Measurements from ENCODE around the gene MIR17HG. TPM values are rescaled to one million over a fixed set of nuclear protein-coding genes. Genes with fewer than 3 reads are reported as not detected.
"Not testable (repeated sequence)": the region's sequence is repeated elsewhere in the genome, so short reads cannot be mapped to it uniquely, and the experiment has no call there.

Gene MIR17HG
- total RNA-seq, 1 donor = 20.3 TPM

GRCh38 chr13:91323349-91323748, 24.1 kb upstream of the MIR17HG start:
- Histone ChIP-seq H3K4me3 (ENCODE audit: low read length) (no peak overlapping the region), H3K4me1 (ENCODE audit: insufficient read depth, low read length) (peaks cover 4% of the 10 kb centered on the region)

DNA sequence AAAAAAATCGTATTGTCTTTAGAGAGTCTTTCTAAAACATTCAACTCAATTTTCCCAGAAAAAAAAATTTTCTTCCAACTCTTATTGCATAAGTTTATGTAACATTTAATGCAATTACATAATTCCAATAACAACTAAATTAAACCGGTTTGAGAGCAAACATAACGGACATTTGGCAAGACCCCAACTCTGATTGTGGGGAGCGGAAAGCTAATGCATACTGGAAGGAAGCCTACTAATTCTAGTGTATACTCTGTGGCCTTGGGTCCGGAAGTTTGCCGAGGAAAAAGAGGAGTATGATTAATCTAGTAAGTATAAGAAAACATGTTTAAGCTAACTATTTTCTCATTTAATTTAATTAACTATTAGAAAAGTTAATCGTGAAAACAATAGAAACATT, 21.3 kb upstream of the MIR17HG start:
- peaks cover 4% of the 10 kb centered on the region for H3K4me1 ChIP-seq (ENCODE audit: insufficient read depth, low read length)
- H3K27me3 ChIP-seq (ENCODE audit: insufficient read depth, low read length) = peaks cover 3% of the 10 kb centered on the region
- H3K9me3 ChIP-seq (ENCODE audit: low read depth, low read length) = no peaks in the 10 kb centered on the region
- no peak overlapping the region for H3K4me3 ChIP-seq (ENCODE audit: low read length)

More at GRCh38 chr13:91323349-91323748, 24.1 kb upstream of the MIR17HG start:
- Histone ChIP-seq H3K27me3 (ENCODE audit: insufficient read depth, low read length) (peaks cover 3% of the 10 kb centered on the region), H3K9me3 (ENCODE audit: low read depth, low read length) (no peaks in the 10 kb centered on the region)

- Histone ChIP-seq H3K4me3 (ENCODE audit: low read length) (no peak overlapping the region), H3K9me3 (ENCODE audit: low read depth, low read length) (no peaks in the 10 kb centered on the region), H3K4me1 (ENCODE audit: insufficient read depth, low read length) (no peaks in the 10 kb centered on the region), H3K27me3 (ENCODE audit: insufficient read depth, low read length) (no peaks in the 10 kb centered on the region)
Observed at GRCh38 chr13:91328726-91329125, 18.8 kb upstream of the MIR17HG start.

DNA sequence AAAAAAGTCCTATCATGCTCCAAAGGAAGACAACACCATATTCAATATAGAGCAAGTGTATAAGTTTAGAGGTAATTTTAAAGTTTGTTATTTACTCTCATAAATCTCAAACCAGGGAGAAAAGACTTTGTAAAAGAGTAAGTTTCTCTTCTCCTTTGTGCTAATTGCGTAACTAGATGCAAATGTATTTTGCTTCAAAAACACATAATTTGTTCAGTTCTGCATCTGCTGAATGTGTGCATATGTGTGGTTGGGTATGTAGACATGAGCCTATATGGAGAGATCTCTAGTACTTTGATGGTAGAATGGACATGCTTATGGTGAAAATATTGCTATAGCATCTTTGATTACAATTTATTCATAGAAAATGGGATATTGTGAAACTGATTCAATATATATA, 17.8 kb upstream of the MIR17HG start:
- H3K4me1 ChIP-seq (ENCODE audit: insufficient read depth, low read length) = no peaks in the 10 kb centered on the region
- no peak overlapping the region for H3K4me3 ChIP-seq (ENCODE audit: low read length)
- no peaks in the 10 kb centered on the region for H3K9me3 ChIP-seq (ENCODE audit: low read depth, low read length)
- no peaks in the 10 kb centered on the region for H3K27me3 ChIP-seq (ENCODE audit: insufficient read depth, low read length)

GRCh38 chr13:91331047-91331915, 16.2 kb upstream of the MIR17HG start:
- H3K4me3 ChIP-seq (ENCODE audit: low read length) = no peak overlapping the region
- H3K27me3 ChIP-seq (ENCODE audit: insufficient read depth, low read length) = no peaks in the 10 kb centered on the region
- H3K9me3 ChIP-seq (ENCODE audit: low read depth, low read length) = no peaks in the 10 kb centered on the region
- H3K4me1 ChIP-seq (ENCODE audit: insufficient read depth, low read length) = no peaks in the 10 kb centered on the region

- Histone ChIP-seq H3K4me1 (ENCODE audit: insufficient read depth, low read length) (peaks cover 17% of the 10 kb centered on the region), H3K4me3 (ENCODE audit: low read length) (no peak overlapping the region), H3K27me3 (ENCODE audit: insufficient read depth, low read length) (peaks cover 4% of the 10 kb centered on the region), H3K9me3 (ENCODE audit: low read depth, low read length) (no peaks in the 10 kb centered on the region)
Observed at GRCh38 chr13:91346062-91346461, 1.4 kb upstream of the MIR17HG start.

GRCh38 chr13:91346850-91347201, 661 bp upstream of the MIR17HG start:
- H3K4me3 ChIP-seq (ENCODE audit: low read length) = peak overlapping the region; percentile 60
- H3K4me1 ChIP-seq (ENCODE audit: insufficient read depth, low read length) = peaks cover 17% of the 10 kb centered on the region
- peaks cover 4% of the 10 kb centered on the region for H3K27me3 ChIP-seq (ENCODE audit: insufficient read depth, low read length)
- H3K9me3 ChIP-seq (ENCODE audit: low read depth, low read length) = no peaks in the 10 kb centered on the region

DNA sequence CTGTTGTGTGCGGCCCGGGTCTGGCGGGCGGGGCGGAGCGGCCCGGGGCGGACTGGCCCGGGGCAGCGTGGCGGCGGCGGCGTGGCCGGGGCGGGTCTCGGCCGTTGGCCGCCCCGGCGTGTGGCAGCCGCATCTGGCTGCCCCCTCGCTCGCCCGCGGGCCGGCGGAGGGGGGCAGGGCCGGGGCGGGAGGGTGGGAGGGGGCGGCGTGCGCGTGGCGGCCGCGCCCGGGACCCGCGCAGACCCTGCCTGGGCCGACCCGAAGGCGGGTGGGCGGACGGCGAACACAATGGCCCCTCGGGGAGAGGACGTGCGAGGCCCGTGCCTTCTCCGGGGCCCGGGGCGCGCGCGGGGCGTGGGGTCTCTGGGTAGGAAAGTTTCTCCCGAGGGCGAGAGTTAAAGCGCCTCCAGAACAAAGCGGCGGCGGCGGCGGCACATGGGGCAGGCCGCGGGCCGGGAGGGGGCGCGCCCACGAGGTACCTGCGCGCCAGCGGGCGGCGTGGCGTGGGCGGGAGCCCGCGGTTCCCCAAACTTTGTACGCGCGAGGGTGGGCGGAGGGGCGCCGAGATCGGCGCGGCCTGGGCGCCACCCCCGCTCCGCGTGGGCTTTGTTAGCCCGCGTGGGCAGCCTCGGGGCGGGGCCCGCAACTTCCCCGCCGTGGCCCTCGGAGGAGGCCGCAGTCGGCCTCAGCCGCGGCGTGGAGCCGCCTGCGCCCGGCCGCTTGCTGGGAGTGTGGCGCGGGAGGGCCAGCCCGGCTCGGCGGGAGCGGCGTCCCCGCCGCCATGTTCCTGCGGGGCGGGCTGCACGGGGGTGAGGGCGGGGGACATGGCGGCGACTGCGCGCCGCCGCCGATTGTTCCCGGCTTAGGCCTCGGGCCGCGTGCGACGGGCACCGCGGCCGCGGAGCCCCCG, 764 bp downstream of the MIR17HG start:
- no peaks in the 10 kb centered on the region for H3K9me3 ChIP-seq (ENCODE audit: low read depth, low read length)
- H3K4me3 ChIP-seq (ENCODE audit: low read length) = peak overlapping the region; percentile 74

GRCh38 chr13:91348906-91349435, 1.5 kb downstream of the MIR17HG start:
- H3K4me1 ChIP-seq (ENCODE audit: insufficient read depth, low read length) = peaks cover 17% of the 10 kb centered on the region
- peak overlapping the region; percentile 74 for H3K4me3 ChIP-seq (ENCODE audit: low read length)
- peaks cover 4% of the 10 kb centered on the region for H3K27me3 ChIP-seq (ENCODE audit: insufficient read depth, low read length)
- no peaks in the 10 kb centered on the region for H3K9me3 ChIP-seq (ENCODE audit: low read depth, low read length)

More for the DNA sequence above, 764 bp downstream of the MIR17HG start:
- Histone ChIP-seq H3K27me3 (ENCODE audit: insufficient read depth, low read length) (peaks cover 4% of the 10 kb centered on the region), H3K4me1 (ENCODE audit: insufficient read depth, low read length) (peaks cover 17% of the 10 kb centered on the region)

GRCh38 chr13:91349992-91350911, 2.8 kb downstream of the MIR17HG start:
- Histone ChIP-seq H3K27me3 (ENCODE audit: insufficient read depth, low read length) (peaks cover 4% of the 10 kb centered on the region), H3K4me1 (ENCODE audit: insufficient read depth, low read length) (peaks cover 17% of the 10 kb centered on the region), H3K4me3 (ENCODE audit: low read length) (no peak overlapping the region), H3K9me3 (ENCODE audit: low read depth, low read length) (no peaks in the 10 kb centered on the region)

DNA sequence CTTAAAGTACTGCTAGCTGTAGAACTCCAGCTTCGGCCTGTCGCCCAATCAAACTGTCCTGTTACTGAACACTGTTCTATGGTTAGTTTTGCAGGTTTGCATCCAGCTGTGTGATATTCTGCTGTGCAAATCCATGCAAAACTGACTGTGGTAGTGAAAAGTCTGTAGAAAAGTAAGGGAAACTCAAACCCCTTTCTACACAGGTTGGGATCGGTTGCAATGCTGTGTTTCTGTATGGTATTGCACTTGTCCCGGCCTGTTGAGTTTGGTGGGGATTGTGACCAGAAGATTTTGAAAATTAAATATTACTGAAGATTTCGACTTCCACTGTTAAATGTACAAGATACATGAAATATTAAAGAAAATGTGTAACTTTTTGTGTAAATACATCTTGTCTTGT, 3.6 kb downstream of the MIR17HG start:
- H3K27me3 ChIP-seq (ENCODE audit: insufficient read depth, low read length) = no peaks in the 10 kb centered on the region

DNA sequence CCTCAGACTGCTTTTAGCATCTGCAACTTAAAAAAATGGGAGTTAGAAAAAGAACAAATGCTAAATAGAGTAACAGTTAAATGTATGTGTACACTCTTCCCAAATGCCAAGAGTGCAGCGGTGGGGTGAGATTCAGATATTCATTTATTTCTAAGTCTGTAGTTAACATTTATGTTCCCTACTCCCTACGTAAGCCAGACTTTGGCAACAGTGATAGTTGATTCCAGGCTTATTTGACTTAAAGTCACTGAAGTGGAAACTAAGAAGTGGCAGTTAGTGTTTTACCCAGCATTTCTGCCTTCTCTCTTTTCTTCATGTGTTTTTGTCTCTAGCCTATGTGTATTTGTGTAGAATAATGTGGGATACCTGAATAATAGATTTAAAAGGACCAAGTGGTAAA, 4.5 kb downstream of the MIR17HG start:
- H3K9me3 ChIP-seq (ENCODE audit: low read depth, low read length) = no peaks in the 10 kb centered on the region
- no peak overlapping the region for H3K4me3 ChIP-seq (ENCODE audit: low read length)
- peaks cover 13% of the 10 kb centered on the region for H3K4me1 ChIP-seq (ENCODE audit: insufficient read depth, low read length)
- H3K27me3 ChIP-seq (ENCODE audit: insufficient read depth, low read length) = no peaks in the 10 kb centered on the region

More for the DNA sequence above, 3.6 kb downstream of the MIR17HG start:
- Histone ChIP-seq H3K4me3 (ENCODE audit: low read length) (no peak overlapping the region), H3K9me3 (ENCODE audit: low read depth, low read length) (no peaks in the 10 kb centered on the region), H3K4me1 (ENCODE audit: insufficient read depth, low read length) (peaks cover 17% of the 10 kb centered on the region)

DNA sequence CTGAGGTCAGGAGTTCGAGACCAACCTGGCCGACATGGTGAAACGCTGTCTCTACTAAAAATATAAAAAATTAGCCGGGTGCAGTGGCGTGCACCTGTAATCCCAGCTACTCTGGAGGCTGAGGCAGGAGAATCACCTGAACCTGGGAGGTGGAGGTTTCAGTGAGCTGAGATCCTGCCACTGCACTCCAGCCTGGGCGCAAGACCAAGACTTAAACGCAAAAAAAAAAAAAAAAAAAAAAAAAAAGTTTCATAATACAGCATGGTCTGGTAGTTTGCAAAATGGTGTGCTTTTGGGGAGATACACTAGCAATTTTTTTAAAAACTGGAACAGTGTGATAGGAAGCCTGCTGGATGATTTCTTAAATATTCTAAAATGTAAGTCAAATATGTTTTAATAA, 5.4 kb downstream of the MIR17HG start:
- H3K9me3 ChIP-seq (ENCODE audit: low read depth, low read length); H3K4me3 ChIP-seq (ENCODE audit: low read length); H3K27me3 ChIP-seq (ENCODE audit: insufficient read depth, low read length): not testable (repeated sequence)
- peaks cover 10% of the 10 kb centered on the region for H3K4me1 ChIP-seq (ENCODE audit: insufficient read depth, low read length)

GRCh38 chr13:91353494-91353893, 6.0 kb downstream of the MIR17HG start:
- Histone ChIP-seq H3K4me3 (ENCODE audit: low read length) (no peak overlapping the region), H3K9me3 (ENCODE audit: low read depth, low read length) (no peaks in the 10 kb centered on the region), H3K4me1 (ENCODE audit: insufficient read depth, low read length) (peaks cover 10% of the 10 kb centered on the region), H3K27me3 (ENCODE audit: insufficient read depth, low read length) (no peaks in the 10 kb centered on the region)

Data from mononuclear cell (primary cell).